ENCODE data around the gene ZFYVE28.

DNA sequence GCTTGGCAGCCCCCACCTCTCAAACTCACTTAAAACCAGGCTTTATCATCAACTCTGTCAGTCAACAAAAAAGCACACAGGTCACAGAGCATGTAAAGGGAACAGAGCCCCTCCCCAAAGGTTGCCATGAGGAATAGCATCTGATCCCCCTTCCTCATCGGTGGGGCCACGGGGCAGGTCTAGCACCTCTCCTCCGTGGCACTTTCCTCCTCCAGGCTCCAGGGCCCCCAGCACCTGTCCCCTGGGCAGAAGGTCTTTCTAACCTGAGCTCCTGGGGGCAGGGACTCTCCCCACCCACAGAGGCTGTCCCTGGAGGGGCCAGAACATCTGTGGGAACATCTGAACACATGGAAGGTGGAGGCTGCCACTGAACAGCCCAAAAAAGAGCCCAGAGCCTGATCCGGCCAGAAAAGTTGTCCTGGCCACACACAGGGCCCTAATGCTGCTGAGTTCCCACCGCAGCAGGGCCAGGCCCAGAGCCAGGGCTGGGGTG is 65.7 kb downstream of the ZFYVE28 start:
- TF ChIP-seq POLR2AphosphoS5 (IDR thresholded peaks at IDR 0.05; ENCODE audit: low read depth, low read length) = no peak
- no peak for TF ChIP-seq TAF1 (IDR thresholded peaks at IDR 0.05; ENCODE audit: borderline replicate concordance, insufficient read depth, low read length)
